SK-N-SH treated with all-trans-retinoic acid at 6 μM for 48 hours (cell line): Measurements from ENCODE around the gene SPEM2.

Experiments
- ATAC-seq: fragments of 200-7000 bp; cut with Tn5 transposase; 3 replicates; pipeline ENCODE4 v1.9.1; 2020; ENCODE audit warnings: mild to moderate bottlenecking, moderate library complexity
- ARNTL ChIP-seq: fragments of 450-650 bp; formaldehyde crosslinking; IDR thresholded peaks from 2 replicates; pipeline ENCODE4 v1.5.0; 2020; ENCODE audit warnings: low read depth, mild to moderate bottlenecking, moderate library complexity, borderline replicate concordance
- BACH2 ChIP-seq: fragments of 250-450 bp; sonication (Bioruptor Pico); IDR thresholded peaks from 2 replicates; pipeline ENCODE4 v1.9.0; 2021; ENCODE audit warnings: mild to moderate bottlenecking, borderline replicate concordance
- CSDC2 ChIP-seq: fragments of 250-450 bp; sonication (Bioruptor Pico); IDR thresholded peaks from 2 replicates; pipeline ENCODE4 v1.5.0; 2020; ENCODE audit warnings: mild to moderate bottlenecking, moderate library complexity
- CSRNP3 ChIP-seq: fragments of 250-450 bp; sonication (Bioruptor Pico); IDR thresholded peaks from 2 replicates; pipeline ENCODE4 v1.5.1; 2021; ENCODE audit warnings: mild to moderate bottlenecking, moderate library complexity
- ESRRG ChIP-seq: fragments of 250-450 bp; sonication (Bioruptor Pico); IDR thresholded peaks from 2 replicates; pipeline ENCODE4 v1.6.1; 2021; ENCODE audit warnings: mild to moderate bottlenecking
- GLIS3 ChIP-seq: fragments of 250-450 bp; sonication (Bioruptor Pico); IDR thresholded peaks from 2 replicates; pipeline ENCODE4 v1.5.0; 2020; ENCODE audit warnings: mild to moderate bottlenecking, moderate library complexity
- ISL1 ChIP-seq: fragments of 250-450 bp; sonication (Bioruptor Pico); IDR thresholded peaks from 2 replicates; pipeline ENCODE4 v2.1.2; 2022; ENCODE audit warnings: mild to moderate bottlenecking, moderate library complexity
- OSR1 ChIP-seq: fragments of 250-450 bp; sonication (Bioruptor Pico); IDR thresholded peaks from 2 replicates; pipeline ENCODE4 v1.8.0; 2022; ENCODE audit warnings: moderate library complexity, mild to moderate bottlenecking, inconsistent platforms
- PATZ1 ChIP-seq: fragments of 250-450 bp; sonication (Bioruptor Pico); IDR thresholded peaks from 2 replicates; pipeline ENCODE4 v1.8.0; 2020; ENCODE audit warnings: mild to moderate bottlenecking, moderate library complexity, borderline replicate concordance
- PPARA ChIP-seq: fragments of 250-450 bp; sonication (Bioruptor Pico); IDR thresholded peaks from 2 replicates; pipeline ENCODE4 v1.5.0; 2020; ENCODE audit warnings: mild to moderate bottlenecking, borderline replicate concordance
- SNAI2 ChIP-seq: fragments of 250-450 bp; sonication (Bioruptor Pico); IDR thresholded peaks from 2 replicates; pipeline ENCODE4 v1.5.0; 2020; ENCODE audit warnings: mild to moderate bottlenecking, moderate library complexity
- TCF4 ChIP-seq: fragments of 250-450 bp; sonication (Bioruptor Pico); IDR thresholded peaks from 2 replicates; pipeline ENCODE4 v1.8.0; 2021; ENCODE audit warnings: mild to moderate bottlenecking, moderate library complexity, borderline replicate concordance
- ZC3H10 ChIP-seq: fragments of 250-450 bp; sonication (Bioruptor Pico); IDR thresholded peaks from 2 replicates; pipeline ENCODE4 v1.5.1; 2021; ENCODE audit warnings: mild to moderate bottlenecking, moderate library complexity
- ZFP3 ChIP-seq: fragments of 250-450 bp; sonication (Bioruptor Pico); IDR thresholded peaks from 2 replicates; pipeline ENCODE4 v1.5.0; 2020; ENCODE audit warnings: mild to moderate bottlenecking, moderate library complexity
- ZFP30 ChIP-seq: fragments of 450-650 bp; formaldehyde crosslinking; IDR thresholded peaks from 2 replicates; pipeline ENCODE4 v1.5.0; 2022; ENCODE audit warnings: mild to moderate bottlenecking, moderate library complexity
- ZNF565 ChIP-seq: fragments of 450-650 bp; formaldehyde crosslinking; conservative IDR thresholded peaks from 2 replicates; pipeline ENCODE4 v1.5.0; 2020; ENCODE audit warnings: low read depth, mild to moderate bottlenecking, moderate library complexity
- ZNF70 ChIP-seq: fragments of 450-650 bp; formaldehyde crosslinking; IDR thresholded peaks from 2 replicates; pipeline ENCODE4 v1.5.0; 2020; ENCODE audit warnings: mild to moderate bottlenecking, moderate library complexity
- TF ChIP-seq, protein P1 (sequence below): fragments of 250-450 bp; sonication (Bioruptor Pico); IDR thresholded peaks from 2 replicates; pipeline ENCODE4 v1.5.0; 2020; ENCODE audit warnings: mild to moderate bottlenecking, moderate library complexity
- TF ChIP-seq, protein P2 (sequence below): fragments of 250-450 bp; sonication (Bioruptor Pico); IDR thresholded peaks from 2 replicates; pipeline ENCODE4 v1.5.1; 2020; ENCODE audit warnings: low read depth, mild to moderate bottlenecking, moderate library complexity

Gene SPEM2

GRCh38 chr17:7425756-7426155 is 340 bp downstream of the SPEM2 start:
- TF ChIP-seq PATZ1 (CRISPR knock-in tag): no peak
- TF ChIP-seq CSRNP3 (CRISPR knock-in tag): no peak
- no peak for TF ChIP-seq ZFP30 (CRISPR knock-in tag)
- TF ChIP-seq BACH2 (CRISPR knock-in tag): no peak
- TF ChIP-seq PPARA (CRISPR knock-in tag): no peak
- no peak for TF ChIP-seq GLIS3 (CRISPR knock-in tag)
- TF ChIP-seq TCF4 (CRISPR knock-in tag): no peak
- no peak for TF ChIP-seq ZNF565 (CRISPR knock-in tag)
- TF ChIP-seq ZC3H10 (CRISPR knock-in tag): no peak
- TF ChIP-seq ZFP3: no peak
- TF ChIP-seq, protein P1, sequence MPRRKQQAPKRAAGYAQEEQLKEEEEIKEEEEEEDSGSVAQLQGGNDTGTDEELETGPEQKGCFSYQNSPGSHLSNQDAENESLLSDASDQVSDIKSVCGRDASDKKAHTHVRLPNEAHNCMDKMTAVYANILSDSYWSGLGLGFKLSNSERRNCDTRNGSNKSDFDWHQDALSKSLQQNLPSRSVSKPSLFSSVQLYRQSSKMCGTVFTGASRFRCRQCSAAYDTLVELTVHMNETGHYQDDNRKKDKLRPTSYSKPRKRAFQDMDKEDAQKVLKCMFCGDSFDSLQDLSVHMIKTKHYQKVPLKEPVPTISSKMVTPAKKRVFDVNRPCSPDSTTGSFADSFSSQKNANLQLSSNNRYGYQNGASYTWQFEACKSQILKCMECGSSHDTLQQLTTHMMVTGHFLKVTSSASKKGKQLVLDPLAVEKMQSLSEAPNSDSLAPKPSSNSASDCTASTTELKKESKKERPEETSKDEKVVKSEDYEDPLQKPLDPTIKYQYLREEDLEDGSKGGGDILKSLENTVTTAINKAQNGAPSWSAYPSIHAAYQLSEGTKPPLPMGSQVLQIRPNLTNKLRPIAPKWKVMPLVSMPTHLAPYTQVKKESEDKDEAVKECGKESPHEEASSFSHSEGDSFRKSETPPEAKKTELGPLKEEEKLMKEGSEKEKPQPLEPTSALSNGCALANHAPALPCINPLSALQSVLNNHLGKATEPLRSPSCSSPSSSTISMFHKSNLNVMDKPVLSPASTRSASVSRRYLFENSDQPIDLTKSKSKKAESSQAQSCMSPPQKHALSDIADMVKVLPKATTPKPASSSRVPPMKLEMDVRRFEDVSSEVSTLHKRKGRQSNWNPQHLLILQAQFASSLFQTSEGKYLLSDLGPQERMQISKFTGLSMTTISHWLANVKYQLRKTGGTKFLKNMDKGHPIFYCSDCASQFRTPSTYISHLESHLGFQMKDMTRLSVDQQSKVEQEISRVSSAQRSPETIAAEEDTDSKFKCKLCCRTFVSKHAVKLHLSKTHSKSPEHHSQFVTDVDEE (CRISPR knock-in tag): no peak
- TF ChIP-seq CSDC2 (CRISPR knock-in tag): no peak
- ATAC-seq: no peak

GRCh38 chr17:7426203-7426863 is 917 bp downstream of the SPEM2 start:
- TF ChIP-seq ZFP30 (CRISPR knock-in tag) (no peak), PATZ1 (CRISPR knock-in tag) (no peak)
- ATAC-seq: no peak

DNA sequence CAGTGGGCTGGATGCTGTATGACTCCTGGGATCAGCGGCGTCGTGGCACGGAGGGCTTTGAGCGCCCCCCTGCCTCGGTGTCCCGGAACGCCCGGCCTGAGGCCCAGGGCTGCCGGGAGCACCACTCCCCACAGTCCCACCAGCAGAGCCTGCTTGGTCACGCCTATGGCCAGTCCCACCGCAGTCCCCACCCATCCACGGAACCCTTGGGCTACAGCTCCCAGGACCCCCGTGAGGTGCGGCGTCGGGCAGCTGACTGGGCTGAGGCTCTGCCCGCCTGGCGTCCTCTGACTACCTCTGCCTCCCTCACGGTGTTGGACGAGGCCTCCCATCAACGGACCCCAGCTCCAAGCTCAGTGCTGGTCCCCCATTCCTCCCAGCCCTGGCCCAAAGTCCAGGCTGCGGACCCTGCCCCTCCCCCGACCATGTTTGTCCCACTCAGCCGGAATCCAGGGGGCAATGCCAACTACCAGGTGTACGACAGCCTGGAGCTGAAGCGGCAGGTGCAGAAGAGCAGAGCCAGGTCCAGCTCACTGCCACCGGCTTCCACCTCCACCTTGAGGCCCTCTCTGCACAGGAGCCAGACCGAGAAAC is 1.6 kb downstream of the SPEM2 start:
- no peak for ATAC-seq
- TF ChIP-seq OSR1: no peak
- TF ChIP-seq, protein P2, sequence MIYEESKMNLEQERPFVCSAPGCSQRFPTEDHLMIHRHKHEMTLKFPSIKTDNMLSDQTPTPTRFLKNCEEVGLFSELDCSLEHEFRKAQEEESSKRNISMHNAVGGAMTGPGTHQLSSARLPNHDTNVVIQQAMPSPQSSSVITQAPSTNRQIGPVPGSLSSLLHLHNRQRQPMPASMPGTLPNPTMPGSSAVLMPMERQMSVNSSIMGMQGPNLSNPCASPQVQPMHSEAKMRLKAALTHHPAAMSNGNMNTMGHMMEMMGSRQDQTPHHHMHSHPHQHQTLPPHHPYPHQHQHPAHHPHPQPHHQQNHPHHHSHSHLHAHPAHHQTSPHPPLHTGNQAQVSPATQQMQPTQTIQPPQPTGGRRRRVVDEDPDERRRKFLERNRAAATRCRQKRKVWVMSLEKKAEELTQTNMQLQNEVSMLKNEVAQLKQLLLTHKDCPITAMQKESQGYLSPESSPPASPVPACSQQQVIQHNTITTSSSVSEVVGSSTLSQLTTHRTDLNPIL: no peak

- ATAC-seq: no peak
- no peak for TF ChIP-seq PPARA (CRISPR knock-in tag)
- no peak for TF ChIP-seq SNAI2 (CRISPR knock-in tag)
- no peak for TF ChIP-seq ZNF565 (CRISPR knock-in tag)
- no peak for TF ChIP-seq OSR1
- TF ChIP-seq ESRRG (CRISPR knock-in tag): no peak
- TF ChIP-seq, all 23 proteins: peak for 0
These were observed 2.1 kb downstream of the SPEM2 start for GRCh38 chr17:7427549-7427948.

DNA sequence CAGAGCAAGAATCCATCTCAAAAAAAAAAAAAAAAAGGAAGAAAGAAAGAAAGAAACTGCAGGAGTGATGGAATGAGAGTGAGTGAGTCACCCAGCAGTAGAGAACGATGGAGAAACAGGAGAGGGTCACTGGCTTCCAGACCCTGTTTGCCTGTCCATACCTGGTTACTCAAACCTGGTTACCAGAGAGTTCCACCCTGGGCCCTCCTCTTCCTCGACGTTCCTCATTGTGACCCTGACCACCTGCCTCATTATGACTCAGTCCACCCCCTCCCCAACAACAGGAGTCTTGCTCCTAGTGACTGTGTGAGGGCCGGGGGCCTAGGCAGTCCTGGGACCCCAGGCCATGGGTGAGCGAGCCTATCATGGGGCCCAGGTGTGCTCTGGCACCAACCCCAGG is 3.1 kb downstream of the SPEM2 start, which contains the start of gene SPEM3:
TSS of gene SPEM3 (plus strand) at position 301 of the 400 bp plus-strand sequence. CDS start at position 347, 46 bp downstream.
- no peak; the same call in 2 of the 3 replicates for ATAC-seq
- TF ChIP-seq SNAI2 (CRISPR knock-in tag) (no peak), ZNF70 (CRISPR knock-in tag) (no peak), ZFP3 (no peak), ARNTL (no peak), CSRNP3 (CRISPR knock-in tag) (no peak), ESRRG (CRISPR knock-in tag) (no peak), PPARA (CRISPR knock-in tag) (no peak), ISL1 (no peak)
- TF ChIP-seq, protein P1 (CRISPR knock-in tag): no peak
